GM18867 (cell line): ENCODE measurements around the gene LANCL1.
"Not testable (repeated sequence)": the region's sequence is repeated elsewhere in the genome, so short reads cannot be mapped to it uniquely, and the experiment has no call there.

Experiments
- ATAC-seq: cut with Tn5 transposase; IDR thresholded peaks from one replicate; pipeline ENCODE4 v1.9.1; 2021; ENCODE audit warnings: mild to moderate bottlenecking, moderate library complexity; ENCODE audit not compliant: unreplicated experiment

LANCL1 gene

DNA sequence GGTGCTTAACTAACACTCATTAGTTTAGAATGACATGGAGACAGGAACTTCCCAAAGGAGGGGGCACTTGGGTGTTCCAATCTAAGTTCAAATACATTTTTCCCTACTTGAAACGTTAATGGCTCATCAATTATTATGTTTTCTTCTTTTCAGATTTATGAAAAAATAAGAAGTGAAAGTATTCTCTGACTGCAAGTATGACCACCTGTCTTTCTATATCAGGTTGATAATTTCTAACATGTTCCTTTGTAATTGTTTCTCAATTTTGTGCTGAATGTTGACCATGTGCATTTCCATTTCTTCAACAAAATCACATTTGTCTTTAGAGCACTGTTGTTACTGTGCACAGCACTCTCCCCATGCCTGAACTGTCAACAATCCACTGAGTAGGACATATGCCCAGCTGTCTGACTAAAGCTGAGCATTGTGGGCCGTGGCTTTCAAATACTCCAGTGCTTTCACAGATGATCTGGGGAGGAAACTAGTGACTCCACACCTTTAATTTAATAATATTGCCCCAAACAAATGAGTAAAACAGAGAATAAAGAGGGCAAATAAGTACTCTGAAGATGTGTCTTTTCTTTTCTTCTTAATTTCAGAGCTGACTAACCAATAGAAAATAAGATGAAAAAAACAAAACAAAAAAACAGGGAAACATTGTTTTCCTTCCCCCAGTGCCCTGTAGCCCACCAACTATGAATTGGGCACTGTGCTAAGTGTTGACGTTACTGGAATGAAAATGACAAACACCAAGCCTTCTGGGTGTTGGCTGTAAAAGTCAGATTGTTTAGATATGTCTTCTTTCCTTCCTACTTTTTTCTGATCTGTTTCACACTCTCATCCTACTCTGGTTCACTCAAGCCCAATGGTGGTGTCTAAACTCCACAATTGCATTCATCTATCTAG lies 16.0 kb downstream of the LANCL1 start:
- ATAC-seq: peak; percentile 55

DNA sequence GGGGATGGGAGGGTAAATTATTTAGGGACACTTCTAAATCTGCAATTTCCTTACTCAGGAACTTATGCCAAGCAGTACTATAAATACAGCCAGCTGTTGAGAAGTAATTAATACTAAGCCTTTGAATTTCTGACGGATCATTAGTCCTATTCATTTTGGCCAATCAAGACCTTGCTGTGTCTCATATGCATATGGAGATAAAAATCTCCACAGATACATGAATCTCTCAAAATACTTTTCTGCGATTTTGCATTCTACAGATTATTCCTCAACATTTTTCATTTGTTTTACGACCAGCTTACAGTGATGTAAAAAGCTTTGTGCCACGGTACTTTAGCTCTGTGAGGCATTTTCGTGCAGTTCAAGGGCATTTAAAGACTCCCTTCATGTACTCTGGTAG lies 16.7 kb downstream of the LANCL1 start:
- no peak for ATAC-seq

GRCh38 chr2:210459407-210459806 lies 17.2 kb downstream of the LANCL1 start:
- ATAC-seq: no peak

DNA sequence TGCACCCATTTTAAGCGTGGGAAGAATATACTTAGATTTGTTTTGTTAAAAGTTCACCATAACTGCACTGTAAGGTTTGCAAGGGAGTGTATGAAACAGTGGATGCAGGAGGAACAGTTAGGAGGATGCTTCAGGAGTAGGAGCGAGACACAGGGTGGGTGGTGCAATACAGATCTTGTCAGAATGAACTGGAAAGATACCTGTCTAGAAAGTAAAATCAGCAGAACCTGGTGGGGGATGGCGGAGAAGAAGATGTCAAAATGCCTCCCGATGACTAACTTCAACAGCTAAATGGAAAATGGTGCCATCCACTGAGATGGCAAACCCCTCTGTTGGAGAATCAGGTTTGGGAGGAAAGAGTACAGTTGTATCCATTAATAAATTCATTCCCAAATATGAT lies 18.2 kb downstream of the LANCL1 start:
- ATAC-seq: no peak

GRCh38 chr2:210456571-210456970 lies 20.0 kb downstream of the LANCL1 start:
- no peak for ATAC-seq

- ATAC-seq: no peak
Measured at GRCh38 chr2:210454336-210454735, 22.2 kb downstream of the LANCL1 start.

GRCh38 chr2:210452194-210452593 lies 24.4 kb downstream of the LANCL1 start:
- ATAC-seq: no peak

DNA sequence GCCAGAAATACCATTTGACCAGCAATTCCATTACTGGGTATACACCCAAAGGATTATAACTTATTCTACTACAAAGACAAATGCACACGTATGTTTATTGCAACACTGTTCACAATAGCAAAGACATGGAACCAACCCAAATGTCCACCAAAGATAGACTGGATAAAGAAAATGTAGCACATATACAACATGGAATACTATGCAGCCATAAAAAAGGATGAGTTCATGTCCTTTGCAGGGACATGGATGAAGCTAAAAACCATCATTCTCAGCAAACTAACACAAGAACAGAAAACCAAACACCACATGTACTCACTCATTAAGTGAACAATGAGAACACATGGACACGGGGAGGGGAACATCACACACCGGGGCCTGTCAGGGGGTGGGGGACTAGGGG lies 25.6 kb downstream of the LANCL1 start:
- ATAC-seq: not testable (repeated sequence)

DNA sequence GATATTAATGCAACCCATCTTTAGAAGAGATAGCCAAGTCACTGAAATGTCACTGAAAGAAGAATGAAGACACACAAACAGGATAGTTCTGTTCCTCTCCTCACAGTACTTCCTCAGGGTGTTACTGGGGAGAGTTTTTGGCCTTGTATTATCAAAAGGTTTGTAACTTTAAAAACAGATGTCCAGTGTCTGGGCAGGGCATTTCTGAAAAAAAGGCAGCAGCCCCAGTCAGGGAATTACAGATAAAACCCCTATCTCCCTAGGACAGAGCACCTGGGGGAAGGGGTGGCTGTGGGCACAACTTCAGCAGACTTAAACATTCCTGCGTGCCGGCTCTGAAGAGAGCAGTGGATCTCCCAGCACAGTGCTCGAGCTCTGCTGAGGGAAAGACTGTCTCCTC lies 30.8 kb downstream of the LANCL1 start:
- no peak for ATAC-seq

DNA sequence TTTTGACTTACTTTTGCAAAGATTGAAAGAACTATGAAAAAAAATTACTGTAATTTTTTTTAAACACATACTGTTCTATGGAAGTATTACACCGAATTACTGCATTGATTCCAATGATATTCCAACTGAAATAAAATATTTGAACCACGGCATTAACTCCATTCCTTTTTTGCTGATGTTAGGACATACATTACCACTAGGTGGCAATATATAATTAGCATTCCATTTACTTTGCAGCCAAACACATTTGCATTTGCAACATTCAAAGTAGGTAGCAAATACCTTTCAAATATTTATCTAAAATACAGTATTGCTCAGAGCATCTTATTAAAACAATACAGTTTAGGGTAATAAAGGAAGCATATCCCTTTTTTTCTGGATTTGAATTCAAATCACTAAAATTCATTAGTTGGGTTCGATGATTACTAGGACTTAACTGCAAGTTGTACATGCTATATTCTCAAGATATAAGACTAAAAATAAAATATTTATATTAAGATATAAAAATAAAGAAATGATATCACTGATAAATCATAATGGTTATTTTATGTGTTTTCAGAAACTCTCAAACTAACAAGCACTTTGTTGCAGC lies 31.3 kb downstream of the LANCL1 start:
- peak; percentile 69 for ATAC-seq

DNA sequence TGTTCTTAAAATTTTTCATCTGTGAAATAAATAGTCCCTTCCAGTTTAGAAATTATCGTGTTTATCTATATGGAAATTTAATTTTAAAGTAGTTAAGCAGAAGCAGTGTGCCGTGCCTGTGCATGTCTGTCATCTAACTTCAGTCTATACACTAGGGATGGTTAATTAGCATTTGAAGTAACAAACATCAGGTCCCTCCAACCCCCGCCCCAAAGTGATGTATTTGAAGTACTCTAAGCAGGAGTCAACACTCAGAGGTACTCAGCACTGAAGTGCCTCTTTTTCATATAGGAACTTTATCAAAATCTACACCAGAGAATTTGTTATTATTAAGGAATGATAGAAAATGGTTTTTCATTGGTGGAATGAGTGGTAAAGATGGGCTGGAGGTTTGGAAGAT lies 33.0 kb downstream of the LANCL1 start:
- ATAC-seq: no peak

DNA sequence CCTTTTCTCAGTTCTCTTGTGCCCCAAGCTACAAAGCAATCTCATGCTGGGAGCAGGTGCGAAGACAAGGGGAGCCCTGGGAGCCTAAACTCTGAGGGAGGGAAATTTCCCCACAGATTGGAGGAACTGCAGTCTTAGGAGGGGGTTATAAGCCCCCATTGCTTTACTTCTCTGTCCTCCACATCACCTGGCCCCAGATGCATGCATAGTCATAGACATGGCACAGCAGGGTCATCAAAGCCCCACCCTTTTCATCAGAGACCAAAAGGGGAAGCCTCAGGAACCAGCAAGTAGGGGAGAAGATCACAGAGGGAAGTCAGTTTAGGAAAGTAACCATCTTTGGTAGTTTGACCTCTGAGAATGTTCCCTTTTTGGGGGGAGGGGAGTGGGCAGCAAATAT lies 33.7 kb downstream of the LANCL1 start:
- ATAC-seq: no peak

GRCh38 chr2:210442457-210442856 lies 34.1 kb downstream of the LANCL1 start:
- ATAC-seq: no peak

GRCh38 chr2:210440206-210440605 lies 36.4 kb downstream of the LANCL1 start:
- ATAC-seq: no peak

DNA sequence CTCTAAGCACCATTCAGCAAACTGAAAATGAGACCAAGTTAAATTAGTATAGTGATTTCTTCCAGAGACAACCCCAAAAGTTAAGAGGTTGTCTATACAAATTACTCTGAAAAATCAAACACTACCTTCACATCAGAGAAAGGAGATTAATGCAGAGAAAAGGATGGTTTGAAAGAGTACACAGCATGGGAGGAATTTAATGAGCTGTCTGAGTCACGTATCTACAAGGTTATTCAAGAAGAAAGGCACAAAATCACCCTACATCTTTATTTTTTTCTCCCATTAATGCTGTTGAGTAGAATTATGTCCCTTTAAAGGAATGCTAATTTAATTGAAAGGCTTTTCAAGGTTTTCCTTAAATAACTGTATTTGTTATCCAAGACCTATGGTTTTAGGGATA lies 41.1 kb downstream of the LANCL1 start:
- ATAC-seq: no peak

GRCh38 chr2:210432633-210433032 lies 43.9 kb downstream of the LANCL1 start:
- ATAC-seq: no peak

GRCh38 chr2:210429403-210430137 lies 47.0 kb downstream of the LANCL1 start:
- no peak for ATAC-seq

DNA sequence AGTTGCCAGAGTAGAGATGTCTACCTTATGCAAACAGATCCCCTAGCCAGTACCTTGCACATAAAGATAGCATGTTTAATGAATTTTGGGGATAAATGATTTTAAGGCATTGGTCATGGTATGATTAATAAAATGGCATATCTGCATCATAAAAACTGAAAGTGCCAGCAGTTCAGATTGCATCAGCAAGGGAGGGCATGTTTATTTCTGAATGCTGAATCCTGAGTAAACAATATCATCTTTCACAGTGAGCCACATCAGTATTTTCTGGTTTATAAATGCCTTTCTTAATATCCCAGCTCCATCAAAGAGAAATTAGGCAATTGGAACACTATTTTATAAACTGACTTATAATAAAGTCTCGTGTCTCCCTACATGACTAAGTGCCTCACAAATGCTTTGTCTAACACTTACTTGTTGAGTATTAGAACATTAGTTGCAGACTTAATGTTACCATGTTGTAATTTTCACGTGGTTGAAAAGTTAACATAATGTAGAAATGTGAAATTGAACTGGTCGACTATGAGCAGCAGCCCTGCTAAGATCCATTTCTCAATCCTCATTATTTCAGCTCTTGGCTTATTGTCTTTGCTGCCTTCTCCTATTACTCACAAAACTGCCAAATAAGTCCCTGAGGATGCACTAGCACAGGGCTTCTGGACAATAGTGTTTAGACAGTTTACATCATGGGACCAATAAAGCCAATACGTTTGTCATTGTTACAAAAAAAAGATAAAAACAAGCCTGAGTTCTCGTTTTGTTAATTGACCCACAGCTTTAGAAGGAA lies 48.0 kb downstream of the LANCL1 start:
- ATAC-seq: no peak

- not testable (repeated sequence) for ATAC-seq
Measured at GRCh38 chr2:210427309-210427708, 49.2 kb downstream of the LANCL1 start.

GRCh38 chr2:210422366-210422765 lies 54.2 kb downstream of the LANCL1 start:
- no peak for ATAC-seq

DNA sequence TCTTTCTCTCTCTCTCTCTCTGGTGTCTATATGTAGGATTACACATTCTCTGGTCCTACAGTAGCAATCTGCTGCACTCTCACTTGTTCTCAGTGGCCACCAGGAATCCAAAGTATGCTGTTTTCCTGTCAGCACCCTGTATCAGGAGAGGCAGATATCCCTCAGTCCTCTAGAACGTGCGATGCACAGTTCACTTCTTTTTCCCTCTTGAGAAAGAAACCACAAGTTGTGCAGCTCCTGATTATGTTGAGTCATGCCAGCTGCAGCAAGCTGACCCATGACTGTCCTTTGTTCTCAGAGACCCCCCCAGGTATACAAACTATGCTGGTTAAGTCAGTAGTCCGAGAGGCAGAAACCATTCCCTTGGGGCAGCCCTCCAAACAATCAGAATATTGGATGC lies 54.6 kb downstream of the LANCL1 start:
- no peak for ATAC-seq
